22Rv1 (cell line): ENCODE results near the gene TUBA1C.
"Not testable (repeated sequence)": the region's sequence is repeated elsewhere in the genome, so short reads cannot be mapped to it uniquely, and the experiment has no call there.

Source experiments
- H3K27ac ChIP-seq: fragments of 450-650 bp; 2 replicates; pipeline ENCODE4 v1.5.1; 2017
- CTCF ChIP-seq: fragments of 450-650 bp; IDR thresholded peaks from 2 replicates; pipeline ENCODE4 v1.5.1; 2017; ENCODE audit warnings: mild to moderate bottlenecking
- ZFX ChIP-seq: fragments of 450-650 bp; IDR thresholded peaks from 2 replicates; pipeline ENCODE4 v1.6.1; 2017; ENCODE audit warnings: antibody characterized with exemption, borderline replicate concordance

The TUBA1C gene

GRCh38 chr12:49314811-49315210 lies 49.9 kb downstream of the TUBA1C start:
- no peak overlapping the region for H3K27ac ChIP-seq
- no peak for TF ChIP-seq ZFX
- no peak for TF ChIP-seq CTCF

GRCh38 chr12:49317118-49317517 lies 52.2 kb downstream of the TUBA1C start:
- H3K27ac ChIP-seq: not testable (repeated sequence)

DNA sequence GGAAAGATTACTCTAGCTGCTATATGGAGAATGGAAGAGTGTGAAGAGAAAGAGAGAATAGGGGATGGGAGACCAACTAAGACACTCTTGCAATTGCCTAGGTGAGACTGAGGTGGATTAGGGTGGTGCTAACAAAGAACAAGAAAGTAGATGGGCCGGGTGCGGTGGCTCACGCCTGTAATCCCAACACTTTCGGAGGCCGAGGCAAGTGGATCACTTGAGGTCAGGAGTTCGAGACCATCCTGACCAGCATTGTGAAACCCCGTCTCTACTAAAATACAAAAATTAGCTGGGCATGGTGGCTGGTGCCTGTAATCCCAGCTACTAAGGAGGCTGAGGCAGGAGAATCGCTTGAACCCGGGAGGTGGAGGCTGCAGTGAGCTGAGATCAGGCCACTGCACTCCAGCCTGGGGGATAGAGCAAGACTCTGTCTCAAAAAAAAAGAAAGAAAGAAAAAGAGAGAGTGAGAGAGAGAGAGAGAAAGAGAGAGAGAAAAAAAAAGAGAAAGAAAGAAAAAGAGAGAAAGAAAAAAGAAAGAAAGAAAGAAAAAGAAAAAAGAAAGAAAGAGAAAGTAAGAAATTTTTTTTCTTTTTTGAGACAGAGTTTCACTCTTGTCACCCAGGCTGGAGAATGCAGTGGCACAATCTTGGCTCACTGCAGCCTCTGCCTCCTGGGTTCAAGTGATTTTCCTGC lies 55.7 kb downstream of the TUBA1C start:
- not testable (repeated sequence) for H3K27ac ChIP-seq

DNA sequence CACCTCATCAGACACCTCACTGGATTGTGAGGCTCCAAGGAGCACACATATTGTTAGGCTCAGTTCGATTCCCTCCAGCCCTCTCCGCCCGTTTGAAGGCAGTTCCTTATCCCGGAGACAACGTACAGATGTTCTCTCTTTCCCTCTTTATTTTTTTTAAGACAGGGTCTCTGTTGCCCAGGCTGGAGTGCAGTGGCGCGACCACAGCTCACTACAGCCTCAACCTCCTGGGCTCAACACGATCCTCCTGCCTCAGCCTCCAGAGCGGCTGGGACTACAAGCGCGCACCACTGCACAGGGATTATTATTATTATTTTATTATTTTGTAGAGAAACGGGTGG lies 57.5 kb downstream of the TUBA1C start:
- peak overlapping the region; percentile 70 for H3K27ac ChIP-seq
- TF ChIP-seq CTCF (no peak), ZFX (no peak)

- peak within 1 kb of the TSS; percentile 70 for H3K27ac ChIP-seq
- TF ChIP-seq CTCF (no peak), ZFX (no peak)
Measured at GRCh38 chr12:49322708-49323523, 58.0 kb downstream of the TUBA1C start, which contains the start of gene TROAP. TROAP (plus strand) TSS chr12:49323255; CDS start chr12:49323609, 354 bp downstream.

GRCh38 chr12:49323524-49324097 lies 58.7 kb downstream of the TUBA1C start:
- TF ChIP-seq ZFX (no peak), CTCF (no peak)
- H3K27ac ChIP-seq: peak overlapping the region; percentile 70
